Upper lobe of left lung (tissue), 4 donors: ENCODE measurements around the gene STAMBP.
"Not testable (repeated sequence)": the region's sequence is repeated elsewhere in the genome, so short reads cannot be mapped to it uniquely, and the experiment has no call there.

ENCODE experiments used
- CTCF ChIP-seq, 6 experiments: fragments of 450-650 bp in 4 of 6; fragments of 200-600 bp in 2 of 6; sonication (generic) in 2 of 6; IDR thresholded peaks; one replicate each; pipeline ENCODE4 v1.5.1; 2016 to 2019; ENCODE audit warnings: antibody characterized with exemption in 6 of 6
- POLR2A ChIP-seq, 4 donors: fragments of 450-650 bp; IDR thresholded peaks; one replicate each; pipeline ENCODE4 v1.5.1; 2016 to 2017; ENCODE audit warnings: antibody characterized with exemption in 4 of 4, mild to moderate bottlenecking in 2 of 4
- POLR2AphosphoS5 ChIP-seq, 2 donors: sonication (generic); formaldehyde crosslinking; IDR thresholded peaks; one replicate each; pipeline ENCODE4 v1.5.1; 2017; ENCODE audit warnings: antibody characterized with exemption in 2 of 2

GRCh38 chr2:73903949-73904613 is 75.3 kb downstream of the STAMBP start:
- not testable (repeated sequence) for TF ChIP-seq CTCF, POLR2AphosphoS5, POLR2A (IDR thresholded peaks at IDR 0.05)
